HepG2 (cell line): Measurements from ENCODE around the gene TJP3. TPM values are rescaled to one million over a fixed set of nuclear protein-coding genes. Genes with fewer than 3 reads are reported as not detected.

Source experiments
- ADNP ChIP-seq: sonication (generic); formaldehyde crosslinking; IDR thresholded peaks from 2 replicates; pipeline ENCODE4 v1.4.0; 2020; ENCODE audit warnings: missing genetic modification reagents
- ATF7-NPFF ChIP-seq: sonication (generic); formaldehyde crosslinking; IDR thresholded peaks from 2 replicates; pipeline ENCODE4 v1.8.1; 2023; ENCODE audit warnings: mild to moderate bottlenecking, low read depth, missing genetic modification reagents, moderate library complexity
- HES4 ChIP-seq: sonication (generic); formaldehyde crosslinking; IDR thresholded peaks from 2 replicates; pipeline ENCODE4 v1.9.0; 2021; ENCODE audit warnings: mild to moderate bottlenecking, missing genetic modification reagents, borderline replicate concordance
- HNF4A ChIP-seq: sonication (generic); formaldehyde crosslinking; IDR thresholded peaks from 2 replicates; pipeline ENCODE4 v1.4.0; 2020; ENCODE audit warnings: missing genetic modification reagents
- HNF4G ChIP-seq, 2 experiments: sonication (generic) in 1 of 2; formaldehyde crosslinking in 1 of 2; IDR thresholded peaks; 2 replicates each; pipeline versions ENCODE4 v1.4.0 to v1.6.1; 2011 to 2020; ENCODE audit warnings: borderline replicate concordance in 2 of 2, low read depth in 2 of 2, mild to moderate bottlenecking in 2 of 2, low read length in 1 of 2, missing genetic modification reagents in 1 of 2, moderate library complexity in 1 of 2
- KDM1A ChIP-seq: IDR thresholded peaks from 2 replicates; pipeline ENCODE4 v1.6.1; 2016; ENCODE audit warnings: missing compliant biosample characterization
- PCBP1 ChIP-seq: fragments of 200-400 bp; formaldehyde crosslinking; IDR thresholded peaks from 2 replicates; pipeline ENCODE4 v1.6.1; 2017; ENCODE audit warnings: mild to moderate bottlenecking, low read depth, low read length, borderline replicate concordance
- polyA plus RNA-seq, 8 experiments: library from polyadenylated mRNA; depleted of rRNA in 3 of 8; stranded (reverse) in 7 of 8; unstranded in 1 of 8; fragments of >200 nt; fragmentation: Illumina TruSeq in 4 of 8; extraction: Trizol in 4 of 8; gene quantifications; 2 replicates each; pipeline versions ENCODE4 v1.2.1 to v1.2.3, GENCODE V29; 2011 to 2016; ENCODE audit warnings: low read depth in 4 of 8, missing spikeins in 1 of 8, mixed read lengths in 1 of 8; ENCODE audit not compliant: insufficient read depth in 1 of 8
- total RNA-seq, 5 experiments: library from RNA; depleted of rRNA; stranded (reverse); fragments of >200 nt; fragmentation: Illumina TruSeq; extraction: Trizol; gene quantifications; 2 replicates each; pipeline ENCODE4 v1.2.3, GENCODE V29; 2016; ENCODE audit warnings: low read depth in 1 of 5
- TF ChIP-seq, protein P1 (sequence below): sonication (generic); formaldehyde crosslinking; IDR thresholded peaks from 2 replicates; pipeline ENCODE4 v1.9.0; 2022; ENCODE audit warnings: missing genetic modification reagents, mild to moderate bottlenecking, borderline replicate concordance
- TF ChIP-seq, protein P2 (sequence below): sonication (generic); formaldehyde crosslinking; IDR thresholded peaks from 2 replicates; pipeline ENCODE4 v1.4.0; 2020; ENCODE audit warnings: missing genetic modification reagents
- TF ChIP-seq, protein P3 (sequence below): sonication (generic); formaldehyde crosslinking; IDR thresholded peaks from 2 replicates; pipeline ENCODE4 v1.5.1; 2020; ENCODE audit warnings: mild to moderate bottlenecking, missing genetic modification reagents, moderate library complexity

Gene TJP3
- total and polyA plus RNA-seq, 2 of the 13 experiments (the other 11 are each of a cell fraction or from before 2014, with no cell fraction given), result 2.3 to 21.5 TPM

DNA sequence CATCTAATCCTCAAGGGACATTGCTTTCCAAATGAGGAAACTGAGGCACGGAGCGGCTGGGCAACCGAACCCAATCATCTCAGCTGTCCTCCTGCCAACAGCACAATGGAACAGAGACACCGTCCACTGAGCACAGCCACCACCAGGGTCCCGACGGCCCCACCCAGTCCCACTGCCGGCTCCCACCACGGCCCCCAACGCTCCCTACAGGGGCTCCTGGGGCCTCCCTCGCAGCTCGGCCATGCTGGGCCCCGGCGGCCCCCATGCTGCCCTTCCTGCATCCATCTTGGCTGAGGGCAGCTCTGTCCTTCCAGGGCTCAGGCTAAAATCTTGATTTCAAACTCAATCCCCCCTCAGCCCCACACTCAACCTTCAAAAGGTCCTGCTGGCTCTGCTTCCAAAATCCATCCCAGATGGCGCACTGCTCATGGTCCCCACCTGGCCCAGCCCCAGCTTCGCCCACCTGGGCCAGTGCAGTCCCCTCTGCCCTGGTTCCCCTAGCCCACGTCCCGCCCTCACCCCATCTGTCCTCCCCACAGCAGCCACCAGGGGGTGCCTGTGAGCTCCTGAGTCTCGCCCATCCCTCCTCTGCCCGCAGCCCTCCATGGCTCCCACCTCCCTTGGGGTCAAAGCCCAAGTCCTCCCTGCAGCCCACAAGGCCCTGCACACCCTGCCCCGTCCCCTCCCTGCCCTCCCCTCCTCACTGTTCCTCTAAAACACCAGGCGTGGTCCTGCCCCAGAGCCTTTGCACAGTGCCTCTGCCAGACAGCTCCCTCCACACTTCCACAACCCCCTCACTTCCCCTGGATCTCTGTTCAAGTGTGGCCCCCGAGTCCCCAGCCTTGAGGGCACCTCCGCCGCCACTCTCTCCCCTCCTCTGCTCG is 15.8 kb upstream of the TJP3 start (continued):
- no peak for TF ChIP-seq ATF7-NPFF (CRISPR knock-in tag)
- TF ChIP-seq, protein P1, sequence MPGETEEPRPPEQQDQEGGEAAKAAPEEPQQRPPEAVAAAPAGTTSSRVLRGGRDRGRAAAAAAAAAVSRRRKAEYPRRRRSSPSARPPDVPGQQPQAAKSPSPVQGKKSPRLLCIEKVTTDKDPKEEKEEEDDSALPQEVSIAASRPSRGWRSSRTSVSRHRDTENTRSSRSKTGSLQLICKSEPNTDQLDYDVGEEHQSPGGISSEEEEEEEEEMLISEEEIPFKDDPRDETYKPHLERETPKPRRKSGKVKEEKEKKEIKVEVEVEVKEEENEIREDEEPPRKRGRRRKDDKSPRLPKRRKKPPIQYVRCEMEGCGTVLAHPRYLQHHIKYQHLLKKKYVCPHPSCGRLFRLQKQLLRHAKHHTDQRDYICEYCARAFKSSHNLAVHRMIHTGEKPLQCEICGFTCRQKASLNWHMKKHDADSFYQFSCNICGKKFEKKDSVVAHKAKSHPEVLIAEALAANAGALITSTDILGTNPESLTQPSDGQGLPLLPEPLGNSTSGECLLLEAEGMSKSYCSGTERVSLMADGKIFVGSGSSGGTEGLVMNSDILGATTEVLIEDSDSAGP (CRISPR knock-in tag), result peak; percentile 40
- TF ChIP-seq PCBP1, result peak; percentile 80; the same call in 1 of the 2 replicates
- peak; percentile 34; the same call in 1 of the 2 replicates for TF ChIP-seq HNF4A (CRISPR knock-in tag)
- TF ChIP-seq HES4 (CRISPR knock-in tag), result no peak
- peak; percentile 79 for TF ChIP-seq ADNP (CRISPR knock-in tag)
- TF ChIP-seq HNF4G (IDR thresholded peaks at IDR 0.05; ENCODE audit: borderline replicate concordance, low read depth, low read length), result 0 out of 2 replicates have a peak, but pooled peaks have one; percentile 8
- no peak for TF ChIP-seq HNF4G (CRISPR knock-in tag; IDR thresholded peaks at IDR 0.05; ENCODE audit: borderline replicate concordance, low read depth)
- TF ChIP-seq KDM1A, result peak; percentile 61; the same call in 1 of the 2 replicates
- TF ChIP-seq, protein P2, sequence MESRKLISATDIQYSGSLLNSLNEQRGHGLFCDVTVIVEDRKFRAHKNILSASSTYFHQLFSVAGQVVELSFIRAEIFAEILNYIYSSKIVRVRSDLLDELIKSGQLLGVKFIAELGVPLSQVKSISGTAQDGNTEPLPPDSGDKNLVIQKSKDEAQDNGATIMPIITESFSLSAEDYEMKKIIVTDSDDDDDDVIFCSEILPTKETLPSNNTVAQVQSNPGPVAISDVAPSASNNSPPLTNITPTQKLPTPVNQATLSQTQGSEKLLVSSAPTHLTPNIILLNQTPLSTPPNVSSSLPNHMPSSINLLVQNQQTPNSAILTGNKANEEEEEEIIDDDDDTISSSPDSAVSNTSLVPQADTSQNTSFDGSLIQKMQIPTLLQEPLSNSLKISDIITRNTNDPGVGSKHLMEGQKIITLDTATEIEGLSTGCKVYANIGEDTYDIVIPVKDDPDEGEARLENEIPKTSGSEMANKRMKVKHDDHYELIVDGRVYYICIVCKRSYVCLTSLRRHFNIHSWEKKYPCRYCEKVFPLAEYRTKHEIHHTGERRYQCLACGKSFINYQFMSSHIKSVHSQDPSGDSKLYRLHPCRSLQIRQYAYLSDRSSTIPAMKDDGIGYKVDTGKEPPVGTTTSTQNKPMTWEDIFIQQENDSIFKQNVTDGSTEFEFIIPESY (CRISPR knock-in tag), result 0 out of 2 replicates have a peak, but pooled peaks have one; percentile 35
- TF ChIP-seq, protein P3, sequence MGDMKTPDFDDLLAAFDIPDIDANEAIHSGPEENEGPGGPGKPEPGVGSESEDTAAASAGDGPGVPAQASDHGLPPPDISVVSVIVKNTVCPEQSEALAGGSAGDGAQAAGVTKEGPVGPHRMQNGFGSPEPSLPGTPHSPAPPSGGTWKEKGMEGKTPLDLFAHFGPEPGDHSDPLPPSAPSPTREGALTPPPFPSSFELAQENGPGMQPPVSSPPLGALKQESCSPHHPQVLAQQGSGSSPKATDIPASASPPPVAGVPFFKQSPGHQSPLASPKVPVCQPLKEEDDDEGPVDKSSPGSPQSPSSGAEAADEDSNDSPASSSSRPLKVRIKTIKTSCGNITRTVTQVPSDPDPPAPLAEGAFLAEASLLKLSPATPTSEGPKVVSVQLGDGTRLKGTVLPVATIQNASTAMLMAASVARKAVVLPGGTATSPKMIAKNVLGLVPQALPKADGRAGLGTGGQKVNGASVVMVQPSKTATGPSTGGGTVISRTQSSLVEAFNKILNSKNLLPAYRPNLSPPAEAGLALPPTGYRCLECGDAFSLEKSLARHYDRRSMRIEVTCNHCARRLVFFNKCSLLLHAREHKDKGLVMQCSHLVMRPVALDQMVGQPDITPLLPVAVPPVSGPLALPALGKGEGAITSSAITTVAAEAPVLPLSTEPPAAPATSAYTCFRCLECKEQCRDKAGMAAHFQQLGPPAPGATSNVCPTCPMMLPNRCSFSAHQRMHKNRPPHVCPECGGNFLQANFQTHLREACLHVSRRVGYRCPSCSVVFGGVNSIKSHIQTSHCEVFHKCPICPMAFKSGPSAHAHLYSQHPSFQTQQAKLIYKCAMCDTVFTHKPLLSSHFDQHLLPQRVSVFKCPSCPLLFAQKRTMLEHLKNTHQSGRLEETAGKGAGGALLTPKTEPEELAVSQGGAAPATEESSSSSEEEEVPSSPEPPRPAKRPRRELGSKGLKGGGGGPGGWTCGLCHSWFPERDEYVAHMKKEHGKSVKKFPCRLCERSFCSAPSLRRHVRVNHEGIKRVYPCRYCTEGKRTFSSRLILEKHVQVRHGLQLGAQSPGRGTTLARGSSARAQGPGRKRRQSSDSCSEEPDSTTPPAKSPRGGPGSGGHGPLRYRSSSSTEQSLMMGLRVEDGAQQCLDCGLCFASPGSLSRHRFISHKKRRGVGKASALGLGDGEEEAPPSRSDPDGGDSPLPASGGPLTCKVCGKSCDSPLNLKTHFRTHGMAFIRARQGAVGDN (CRISPR knock-in tag), result peak; percentile 38; the same call in 1 of the 2 replicates
